Bone marrow (tissue), 2 donors: ENCODE results near the gene ARVCF.
A peak's percentile ranks its signal among the peaks of the same experiment; 100 is the strongest.

ENCODE experiments used
- DNase-seq, 2 donors: peaks; one replicate each; lab custom pipeline; 2025; lab: John Stamatoyannopoulos, UW

The ARVCF gene

DNA sequence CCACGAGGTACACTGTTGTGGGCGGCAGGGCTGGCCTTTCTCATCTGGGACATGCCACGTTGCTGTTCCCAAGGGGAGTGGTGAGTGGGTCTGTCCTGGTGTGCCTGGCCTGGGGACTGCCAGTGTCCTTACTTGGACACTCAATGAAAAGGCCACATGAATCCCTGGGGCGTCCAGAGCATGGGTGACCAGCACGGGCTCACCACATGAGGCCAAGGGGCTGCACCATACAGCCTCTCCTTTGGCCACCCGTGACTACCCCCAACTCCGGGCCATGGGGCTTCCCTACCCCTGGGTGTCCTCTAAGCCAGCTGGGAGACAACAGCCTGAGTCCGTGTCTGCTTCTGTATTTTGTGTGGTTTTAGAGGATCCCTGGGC is 54.8 kb downstream of the ARVCF start:
- no peak for DNase-seq

GRCh38 chr22:19961201-19961580 is 55.4 kb downstream of the ARVCF start:
- no peak for DNase-seq

DNA sequence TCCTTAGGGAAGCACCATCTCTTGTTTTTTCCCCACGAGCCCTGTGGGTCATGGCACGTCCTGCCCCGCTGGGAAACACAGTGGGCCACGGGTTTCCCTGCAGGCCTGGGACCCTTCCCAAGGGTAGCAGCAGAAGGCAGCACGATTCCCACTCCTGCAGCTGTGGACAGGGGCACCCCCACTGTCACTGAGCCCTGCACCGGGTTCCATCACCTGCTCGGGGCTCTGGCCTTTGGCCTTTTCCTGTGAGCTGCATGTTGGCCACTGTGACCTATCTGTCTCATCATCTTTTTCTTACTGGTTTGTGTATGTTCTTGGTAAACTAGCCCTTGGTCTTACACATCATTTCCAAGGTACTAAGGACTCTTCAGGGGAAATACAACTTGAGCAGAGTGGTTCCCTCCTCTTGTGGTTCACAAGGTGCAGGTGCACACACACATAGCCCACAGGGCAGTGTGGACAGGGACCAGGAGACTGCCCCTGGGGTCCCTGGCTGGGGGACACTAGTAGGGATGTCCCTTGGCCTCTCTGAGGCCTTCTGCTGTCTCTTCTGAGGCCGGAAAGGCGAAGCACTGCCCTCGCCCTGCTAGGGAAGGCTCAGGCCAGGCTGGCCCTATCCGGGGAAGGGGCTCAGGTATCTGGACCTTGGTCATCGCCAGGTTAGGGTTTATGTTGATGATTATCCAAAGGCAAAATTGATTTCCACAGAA is 56.0 kb downstream of the ARVCF start:
- DNase-seq = no peak

DNA sequence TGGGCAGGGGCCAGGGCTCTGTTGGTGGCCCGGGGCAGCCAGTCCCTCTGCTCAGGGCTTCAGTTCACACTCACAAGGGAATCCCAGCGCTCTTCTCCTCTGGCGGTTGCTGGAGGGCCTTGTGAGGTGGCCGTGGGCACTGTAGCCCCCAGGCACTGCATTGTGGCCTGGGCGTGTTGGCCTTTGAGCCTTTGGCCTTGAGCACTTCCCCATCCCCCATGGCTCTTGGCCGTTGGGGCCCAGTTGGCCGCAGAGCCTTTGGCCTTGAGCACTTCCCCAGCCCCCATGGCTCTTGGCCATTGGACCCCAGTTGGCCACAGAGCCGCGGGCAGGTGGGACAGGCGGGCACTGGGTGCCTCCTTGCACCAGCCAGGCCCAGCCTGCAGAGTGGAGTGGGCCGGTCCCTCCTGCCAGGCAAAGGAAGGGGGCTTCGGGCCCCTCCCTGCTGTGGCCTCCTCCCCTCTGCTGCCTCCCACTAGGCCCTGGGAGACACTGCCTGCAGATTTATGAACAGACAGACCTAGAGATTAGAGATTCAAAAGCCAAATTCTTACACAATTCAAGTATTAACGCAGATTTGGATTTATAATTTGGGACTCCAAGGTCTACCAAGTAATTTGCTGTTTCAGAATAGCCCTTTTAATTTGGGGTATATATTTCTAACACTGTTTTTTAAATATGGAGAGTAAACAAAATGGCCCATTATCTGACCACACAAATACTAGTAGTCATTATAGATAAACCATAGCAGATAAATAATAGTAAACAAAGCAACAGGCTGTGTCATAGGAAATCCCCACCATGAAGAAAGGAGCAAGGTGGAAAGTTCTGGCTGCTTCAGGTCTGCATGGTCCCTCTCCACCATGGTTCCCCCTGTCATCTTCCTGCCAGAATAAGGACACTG is 56.8 kb downstream of the ARVCF start:
- DNase-seq = no peak

DNA sequence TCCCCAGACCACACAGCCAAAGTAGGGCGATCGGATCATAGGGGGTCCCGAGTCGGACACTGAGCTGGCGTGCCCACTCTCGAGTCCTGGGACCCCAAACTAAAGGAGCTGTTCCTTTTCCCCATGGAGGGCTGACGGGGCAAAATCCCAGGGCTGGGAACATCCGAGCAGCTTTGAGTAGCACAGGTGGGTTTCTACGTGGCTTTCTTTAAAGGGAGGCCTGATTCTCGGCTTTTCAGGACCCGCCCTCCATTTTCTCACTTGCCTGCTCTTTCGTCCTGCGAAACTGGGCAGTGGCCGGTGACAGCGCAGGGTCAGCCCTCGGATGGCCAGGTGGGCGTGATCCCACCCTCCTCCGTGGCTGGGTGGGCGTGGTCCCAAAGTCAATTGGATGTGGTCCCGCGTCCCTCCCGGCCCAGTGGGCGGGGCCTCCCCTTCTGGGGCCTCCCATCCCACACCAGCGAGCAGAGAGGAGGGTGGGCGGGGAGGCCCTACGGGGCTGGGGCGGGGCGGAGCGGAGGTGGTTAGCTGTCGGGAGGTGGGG is 57.5 kb downstream of the ARVCF start:
- no peak for DNase-seq

DNA sequence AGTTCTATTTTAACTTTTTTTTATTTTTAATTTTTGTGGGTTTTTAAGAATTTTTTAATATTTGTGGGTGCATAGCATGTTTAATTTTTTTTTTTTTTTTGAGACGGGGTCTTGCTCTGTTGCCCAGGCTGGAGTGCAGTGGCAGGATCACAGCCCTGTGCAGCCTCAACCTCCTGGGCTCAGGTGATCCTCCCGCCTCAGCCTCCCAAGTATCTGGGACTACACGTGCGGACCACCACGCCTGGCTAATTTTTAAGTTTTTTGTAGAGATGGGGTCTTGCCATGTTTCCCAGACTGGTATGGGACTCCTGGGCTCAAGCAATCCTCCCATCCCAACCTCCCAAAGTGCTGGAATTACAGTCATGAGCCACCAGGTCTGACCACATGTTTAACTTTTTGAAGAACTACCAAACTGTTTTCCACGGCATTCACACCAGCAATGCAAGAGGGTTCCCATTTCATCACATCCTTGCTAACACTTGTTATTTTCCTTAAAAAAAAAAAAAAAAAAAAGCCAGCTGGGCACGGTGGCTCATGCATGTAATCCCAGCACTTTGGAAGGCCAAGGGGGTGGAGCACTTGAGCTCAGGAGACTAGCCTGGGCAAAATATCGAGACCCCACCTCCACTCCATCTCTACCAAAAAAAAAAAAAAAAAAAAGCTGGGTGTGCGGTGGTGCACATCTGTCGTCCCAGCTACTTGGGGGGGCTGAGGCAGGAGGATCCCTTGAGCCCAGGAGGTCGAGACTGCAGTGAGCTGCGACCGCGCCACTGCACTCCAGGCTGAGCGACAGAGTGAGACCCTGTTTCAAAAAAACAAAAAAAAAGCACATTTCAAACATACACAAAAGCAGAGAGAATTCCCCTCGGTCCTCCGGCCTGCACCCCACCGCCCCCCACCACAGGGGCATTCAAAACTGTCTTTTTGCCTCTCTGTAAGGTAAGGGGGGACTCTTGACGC is 58.3 kb downstream of the ARVCF start:
- DNase-seq = no peak

GRCh38 chr22:19957445-19957844 is 59.2 kb downstream of the ARVCF start:
- no peak for DNase-seq

DNA sequence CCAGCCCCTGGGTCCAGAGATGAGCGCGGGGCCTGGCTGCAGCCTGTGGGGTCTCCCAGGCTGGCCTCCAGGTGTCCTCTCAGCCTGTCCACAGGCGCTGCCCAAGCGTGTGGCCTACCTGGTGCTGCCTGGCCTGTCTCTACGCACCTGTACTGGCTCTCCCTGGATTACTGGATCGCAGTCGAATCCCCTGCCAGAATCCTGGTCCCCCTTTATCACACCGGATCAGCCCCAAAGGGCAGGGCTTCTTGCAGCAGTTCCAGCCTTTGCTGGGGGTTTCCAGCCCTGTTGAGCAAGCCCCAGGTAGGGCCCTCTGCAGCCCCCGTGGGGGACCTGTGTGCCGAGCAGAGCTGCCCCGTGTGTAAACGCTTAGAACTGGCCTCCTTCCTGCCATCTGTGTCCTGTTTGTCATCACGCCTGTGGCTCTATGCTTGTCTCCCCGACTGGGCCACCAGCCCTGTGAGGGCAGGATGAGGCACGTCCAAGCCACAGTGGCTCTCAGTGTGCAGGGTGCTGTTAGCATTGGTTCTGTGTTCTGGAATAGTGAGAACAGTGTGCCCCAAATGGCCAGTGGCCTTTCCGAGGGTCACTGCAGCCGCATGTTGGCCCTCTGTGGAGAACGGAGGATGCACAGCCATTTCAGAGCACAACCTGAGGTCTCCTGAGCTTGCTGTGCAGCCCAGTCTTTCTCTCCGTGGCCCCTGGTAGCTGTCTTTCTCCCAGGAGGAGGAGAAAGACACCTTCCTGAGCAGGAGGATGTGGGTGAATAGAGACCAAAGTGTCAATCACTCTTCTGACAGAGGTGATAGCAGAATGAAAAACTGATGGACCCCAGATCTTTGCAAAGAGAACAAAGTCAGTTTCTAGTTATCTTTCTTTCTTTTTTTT is 61.1 kb downstream of the ARVCF start:
- DNase-seq = peak in 1 of 2 donors; percentile 78

GRCh38 chr22:19951346-19951745 is 65.3 kb downstream of the ARVCF start:
- no peak for DNase-seq

DNA sequence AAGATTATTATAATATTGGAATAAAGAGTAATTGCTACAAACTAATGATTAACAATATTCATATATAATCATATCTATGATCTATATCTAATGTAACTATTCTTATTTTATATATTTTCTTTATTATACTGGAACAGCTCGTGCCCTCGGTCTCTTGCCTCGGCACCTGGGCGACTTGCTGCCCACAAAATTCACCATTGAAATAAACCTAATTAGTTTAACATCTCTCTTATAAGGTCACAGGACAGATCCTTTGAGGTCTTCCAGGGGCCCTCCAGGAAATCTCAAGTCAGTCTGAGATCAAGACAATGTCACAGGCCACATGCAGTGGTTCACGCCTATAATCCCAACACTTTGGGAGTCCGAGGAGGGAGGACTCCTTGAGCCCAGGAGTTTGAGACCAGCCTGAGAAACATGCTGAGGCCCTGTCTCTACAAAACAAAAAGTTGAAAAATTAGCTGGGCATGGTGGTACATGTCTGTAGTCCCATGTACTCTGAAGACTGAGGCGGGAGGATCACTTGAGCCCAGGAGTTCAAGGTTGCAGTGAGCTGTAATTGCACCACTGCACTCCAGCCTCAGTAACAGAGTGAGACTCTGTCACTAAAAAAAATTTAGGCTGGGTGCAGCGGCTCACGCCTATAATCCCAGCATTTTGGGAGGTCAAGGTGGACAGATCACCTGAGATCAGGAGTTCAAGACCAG is 68.4 kb downstream of the ARVCF start:
- DNase-seq = no peak

- no peak for DNase-seq
These were observed 73.3 kb downstream of the ARVCF start for GRCh38 chr22:19943082-19944026.

DNA sequence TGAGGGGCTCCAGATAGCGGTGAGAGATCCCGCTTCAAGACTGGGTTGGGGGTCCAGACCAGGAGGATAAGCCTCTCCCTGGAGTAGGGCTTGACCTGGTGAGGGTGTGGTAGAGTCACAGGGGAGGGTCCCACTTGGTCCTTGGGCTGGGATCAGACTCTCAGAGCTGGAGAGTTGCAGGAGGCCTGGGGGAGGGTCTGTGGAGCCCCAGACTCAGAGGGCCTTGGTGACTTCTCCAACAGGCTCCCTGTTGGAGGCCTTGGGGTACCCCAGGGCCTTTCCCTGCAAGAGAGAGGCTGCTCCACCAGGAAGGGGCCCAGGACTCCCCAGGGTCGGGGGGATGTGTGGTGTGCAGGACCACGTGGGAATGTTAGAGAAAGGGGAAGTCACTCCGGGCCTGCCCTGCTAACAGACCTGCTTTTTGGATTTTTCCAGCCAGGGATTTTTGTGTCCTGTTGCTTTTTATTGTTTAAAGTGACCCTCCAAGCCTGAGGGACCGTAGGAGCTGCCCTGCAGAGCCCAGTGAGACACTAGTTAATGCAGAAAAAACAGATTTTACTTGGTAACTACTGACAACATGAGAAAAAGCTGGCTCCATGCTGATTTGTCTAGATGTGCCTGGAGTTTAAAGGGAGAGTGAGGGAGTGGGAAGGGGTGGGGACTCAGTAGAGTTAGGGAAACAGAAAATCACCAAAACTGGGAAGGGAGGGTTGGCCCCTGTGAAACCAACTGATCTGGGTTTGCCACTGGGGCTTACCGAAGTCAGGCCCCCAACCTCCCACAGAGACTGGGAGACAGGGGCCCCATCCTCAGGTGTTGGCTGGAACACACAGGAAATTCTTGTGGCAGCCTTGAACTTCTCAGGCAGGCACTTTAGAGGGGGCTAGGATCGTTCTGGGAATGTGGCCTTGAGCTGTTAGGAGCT is 74.2 kb downstream of the ARVCF start:
- peak in 1 of 2 donors; percentile 51 for DNase-seq

DNA sequence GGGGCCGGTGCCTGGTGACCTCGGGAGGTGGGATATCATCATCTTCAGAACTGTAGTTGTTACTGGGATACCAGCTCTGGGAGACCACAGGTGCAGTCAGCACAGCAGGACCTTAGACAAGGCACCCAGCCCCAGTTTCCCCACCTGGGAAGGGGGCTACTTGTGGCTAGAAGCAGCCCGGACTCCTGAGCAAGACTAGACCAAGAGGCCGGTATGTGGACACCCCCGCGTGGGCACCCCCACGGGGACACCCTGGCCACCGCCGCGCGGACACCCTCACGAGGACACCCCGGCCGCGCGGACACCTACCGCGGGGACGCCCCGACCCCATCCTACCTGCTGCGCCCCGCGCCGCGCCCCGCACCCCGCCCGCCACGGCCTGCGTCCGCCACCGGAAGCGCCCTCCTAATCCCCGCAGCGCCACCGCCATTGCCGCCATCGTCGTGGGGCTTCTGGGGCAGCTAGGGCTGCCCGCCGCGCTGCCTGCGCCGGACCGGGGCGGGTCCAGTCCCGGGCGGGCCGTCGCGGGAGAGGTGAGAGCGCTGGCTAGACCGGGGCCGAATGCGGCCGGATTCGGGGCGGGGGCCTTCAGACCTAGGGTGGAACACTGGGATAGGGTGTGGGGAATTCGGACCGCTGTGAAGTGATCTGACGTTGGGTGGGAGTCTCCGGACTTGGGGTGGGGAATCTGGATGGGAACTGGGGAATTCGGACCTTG is 75.1 kb downstream of the ARVCF start, which contains the start of the genes COMT and TXNRD2:
Gene COMT (plus strand): TSS at position 408 of the 718 bp plus-strand sequence. CDS start 20,755 bp downstream, outside the sequence.
Gene TXNRD2 (minus strand): TSS at position 454 of the 718 bp plus-strand sequence. CDS start 15 bp downstream, at position 439.
- DNase-seq = peak; percentile 13 to 38

DNA sequence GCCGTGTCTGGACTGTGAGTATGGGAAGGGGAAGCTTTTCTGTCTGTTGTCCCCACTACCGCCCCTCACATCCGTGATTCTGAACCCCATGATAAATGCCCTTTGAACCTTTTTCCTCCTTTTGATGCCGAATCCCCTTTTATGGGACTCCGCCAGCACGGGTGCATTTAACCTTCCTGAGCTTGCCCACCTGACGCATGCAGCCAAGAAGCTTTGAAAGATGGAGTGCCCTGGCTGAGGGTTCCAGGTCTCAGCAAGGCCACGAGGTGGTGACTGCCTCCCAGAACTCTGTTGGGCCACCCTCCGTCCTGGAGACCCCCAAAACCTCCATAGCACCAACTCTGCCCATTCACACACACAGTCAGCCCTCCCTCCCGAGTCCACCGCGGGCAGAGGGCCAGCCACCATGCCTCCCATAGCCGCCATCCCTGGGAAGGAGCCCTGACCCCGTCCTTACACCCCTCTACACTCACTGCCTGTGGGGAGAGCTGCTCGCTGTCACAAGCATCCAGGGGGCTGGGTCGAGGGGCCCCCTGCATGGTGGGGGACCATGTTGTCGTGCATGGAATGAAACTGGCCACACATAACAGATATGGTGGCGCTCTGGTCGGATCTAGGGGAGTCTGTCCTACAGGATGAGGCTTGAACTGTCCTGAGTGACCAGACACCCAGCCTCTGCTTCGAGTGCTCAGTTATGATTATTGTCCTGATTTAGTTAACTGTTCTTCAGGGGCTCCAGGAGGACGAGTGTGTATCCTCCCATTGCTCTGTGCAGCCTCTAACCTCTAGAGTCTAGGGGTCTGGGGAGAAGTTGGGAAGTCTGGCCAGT is 75.9 kb downstream of the ARVCF start:
- no peak for DNase-seq

GRCh38 chr22:19937616-19938473 is 78.8 kb downstream of the ARVCF start:
- no peak for DNase-seq
